Dedifferentiated amniotic fluid mesenchymal stem cell (primary cell): ENCODE measurements around the gene CUBN.

Source experiments
- DNase-seq: peaks from one replicate; pipeline ENCODE4 v3.0.0-alpha.2; 2016; ENCODE audit errors: extremely low spot score

The CUBN gene

GRCh38 chr10:17041626-17042520 is 87.7 kb downstream of the CUBN start:
- DNase-seq, result no peak

- DNase-seq, result peak; percentile 78
These were observed 91.0 kb downstream of the CUBN start for GRCh38 chr10:17038627-17039026.

- no peak for DNase-seq
These were observed 91.7 kb downstream of the CUBN start for GRCh38 chr10:17037910-17038309.

GRCh38 chr10:17035446-17035845 is 94.2 kb downstream of the CUBN start:
- DNase-seq, result no peak

GRCh38 chr10:17033529-17034260 is 95.9 kb downstream of the CUBN start:
- no peak for DNase-seq

- DNase-seq, result no peak
These were observed 97.7 kb downstream of the CUBN start for GRCh38 chr10:17031637-17032635.

DNA sequence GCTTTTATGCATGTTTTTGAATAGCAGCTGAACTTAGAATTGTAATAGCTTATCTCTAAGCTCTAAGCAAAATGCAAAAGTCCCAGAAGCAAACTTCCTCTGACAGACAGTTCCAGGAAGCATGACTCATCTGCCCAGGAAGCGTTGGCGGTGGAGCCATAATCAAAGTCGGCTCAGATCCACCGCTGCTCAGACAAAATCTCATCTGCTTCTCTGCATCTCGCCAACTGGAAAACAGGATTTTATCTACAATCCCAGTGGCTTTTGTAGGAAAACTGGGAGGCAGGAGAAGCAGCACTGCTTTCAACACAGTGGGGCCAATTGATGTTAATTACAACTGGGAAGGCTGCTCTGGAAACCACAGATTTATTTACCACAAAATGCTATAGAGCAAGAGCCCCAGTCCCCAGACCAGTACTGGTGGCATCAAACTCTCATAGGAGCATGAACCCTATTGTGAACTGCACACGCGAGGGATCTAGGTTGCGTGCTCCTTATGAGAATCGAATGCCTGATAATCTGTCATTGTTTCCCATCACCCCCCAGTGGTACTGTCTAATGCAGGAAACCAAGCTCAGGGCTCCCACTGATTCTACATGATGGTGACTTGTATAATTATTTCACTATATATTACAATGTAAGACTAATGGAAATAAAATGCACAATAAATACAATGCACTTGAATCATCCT is 99.9 kb downstream of the CUBN start:
- DNase-seq, result peak; percentile 77

DNA sequence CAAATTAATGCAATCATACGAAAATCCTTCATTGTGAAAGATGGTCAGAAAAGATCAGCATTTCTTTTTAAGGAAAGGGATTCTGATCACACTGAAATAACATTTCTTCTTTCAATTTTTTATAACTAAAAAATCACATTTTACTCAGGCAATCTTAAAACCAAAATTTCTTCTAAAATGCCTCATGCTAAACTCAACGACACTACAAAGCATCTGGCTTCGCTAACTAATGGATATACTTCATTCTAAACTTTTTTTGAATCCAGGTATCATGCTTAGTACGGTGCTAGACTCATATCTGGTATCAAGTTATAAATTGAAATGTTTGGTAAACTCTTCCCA is 100.4 kb downstream of the CUBN start:
- no peak for DNase-seq

DNA sequence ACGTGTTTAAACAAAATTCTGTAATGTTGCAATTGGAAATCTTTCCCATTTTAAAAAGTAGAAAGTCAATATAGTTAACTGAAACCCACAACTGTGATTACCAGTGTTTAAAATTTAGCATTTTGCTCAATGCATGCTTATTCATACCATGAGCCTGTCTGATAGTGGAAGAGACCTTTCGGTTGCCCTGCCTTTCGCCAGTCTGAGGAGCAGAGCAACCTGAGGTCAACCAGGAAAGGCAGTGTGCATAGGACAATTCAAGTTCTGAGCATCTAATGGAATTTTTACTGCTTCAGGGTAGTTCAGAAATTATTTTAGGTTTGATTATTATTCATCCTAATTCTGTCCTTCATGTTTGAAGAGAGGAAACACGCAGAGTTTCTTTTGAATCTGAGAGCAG is 100.8 kb downstream of the CUBN start:
- no peak for DNase-seq

DNA sequence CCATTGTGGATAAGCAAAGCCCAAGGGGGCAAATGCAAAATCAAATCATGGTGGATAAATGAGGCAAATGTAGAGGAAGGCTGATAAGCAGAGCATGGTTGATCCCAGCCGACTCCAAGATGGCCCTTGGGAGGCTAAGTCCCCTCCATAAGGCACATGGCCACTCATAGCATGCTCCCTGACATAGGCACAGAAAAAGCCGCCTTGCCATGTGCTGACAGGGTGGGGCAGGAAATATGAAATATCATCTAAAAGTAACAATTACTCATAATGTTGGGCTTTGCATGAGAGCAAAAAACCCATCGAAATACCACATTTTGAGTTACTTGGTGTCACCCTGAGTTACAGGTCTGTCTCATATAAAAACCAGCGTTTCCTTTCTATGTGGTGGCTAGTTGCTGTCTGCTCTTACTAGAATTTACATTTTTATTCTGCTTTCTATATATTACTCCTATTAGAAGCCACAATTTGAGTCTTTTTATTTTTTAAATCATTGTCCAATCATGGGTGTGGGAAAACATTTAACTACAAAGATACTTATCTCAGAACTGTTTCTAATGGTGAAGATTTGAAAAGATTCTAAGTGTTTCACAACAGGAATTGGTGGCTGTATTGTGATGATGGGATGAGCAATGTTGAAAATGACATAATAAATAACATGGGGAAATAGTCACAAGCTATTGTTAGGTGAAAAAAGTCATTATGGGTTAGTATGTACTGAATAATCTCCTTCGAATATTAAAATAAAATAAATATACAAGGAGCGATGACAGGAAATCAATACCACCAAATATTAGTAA is 102.7 kb downstream of the CUBN start:
- peak; percentile 78 for DNase-seq

DNA sequence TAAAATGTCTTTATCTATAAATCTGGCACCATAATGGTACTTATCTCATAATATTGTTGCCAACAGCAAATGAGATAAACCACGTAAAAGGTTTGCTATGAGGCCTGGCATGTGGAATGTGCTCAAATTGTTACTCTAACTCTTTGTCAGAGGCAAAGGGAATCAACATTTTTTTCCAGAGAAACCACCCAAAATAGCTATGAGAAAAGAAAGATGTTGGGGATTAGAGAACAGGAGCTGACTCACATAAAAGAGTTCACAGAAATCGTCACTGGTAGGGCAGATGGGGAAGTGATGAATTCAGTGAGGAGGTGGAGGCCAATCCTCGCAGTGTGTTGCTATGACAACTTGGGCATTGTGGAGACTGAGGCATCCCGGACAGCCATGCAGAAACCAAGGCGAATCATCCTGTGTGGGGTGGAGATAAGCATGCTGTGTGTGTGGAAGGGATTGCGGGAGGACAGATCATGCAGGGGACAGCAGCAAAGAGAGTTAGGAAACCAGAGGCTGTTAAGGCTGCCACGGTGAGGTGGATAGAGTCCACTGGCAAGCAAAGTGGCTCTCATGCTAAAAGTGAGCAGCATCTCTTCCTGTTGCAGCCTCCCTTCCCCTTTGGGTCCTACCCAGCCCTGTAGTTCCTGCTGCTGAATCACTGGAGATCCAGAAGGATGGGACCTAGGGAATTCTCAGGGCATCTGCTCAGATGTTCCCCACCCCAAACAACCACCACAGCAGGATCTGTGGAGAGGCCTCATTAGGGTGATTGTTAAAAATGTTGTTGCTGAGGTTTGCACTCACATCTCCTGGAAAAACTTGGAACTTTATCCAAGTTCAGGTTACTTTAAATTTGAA is 103.9 kb downstream of the CUBN start:
- peak; percentile 97 for DNase-seq

DNA sequence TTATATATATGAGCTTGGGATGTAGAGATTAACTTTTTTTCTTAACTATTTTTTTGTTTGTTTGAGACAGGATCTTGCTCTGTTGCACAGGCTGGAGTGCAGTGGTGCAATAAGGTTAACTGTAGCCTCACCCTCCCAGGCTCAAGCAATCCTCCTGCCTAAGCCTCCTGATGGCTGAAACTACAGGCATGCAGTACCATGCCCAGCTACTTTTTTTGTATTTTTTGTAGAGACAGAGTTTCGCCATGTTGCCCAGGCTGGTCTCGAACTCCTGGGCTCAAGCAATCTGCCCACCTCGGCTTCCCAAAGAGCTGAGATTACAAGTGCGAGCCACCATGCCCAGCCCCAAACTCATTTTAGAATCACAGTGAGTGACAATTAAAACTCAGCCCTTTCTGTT is 105.2 kb downstream of the CUBN start:
- DNase-seq, result no peak

GRCh38 chr10:17023386-17024298 is 106.0 kb downstream of the CUBN start:
- peak; percentile 98 for DNase-seq

GRCh38 chr10:17022896-17023295 is 106.7 kb downstream of the CUBN start:
- DNase-seq, result no peak

DNA sequence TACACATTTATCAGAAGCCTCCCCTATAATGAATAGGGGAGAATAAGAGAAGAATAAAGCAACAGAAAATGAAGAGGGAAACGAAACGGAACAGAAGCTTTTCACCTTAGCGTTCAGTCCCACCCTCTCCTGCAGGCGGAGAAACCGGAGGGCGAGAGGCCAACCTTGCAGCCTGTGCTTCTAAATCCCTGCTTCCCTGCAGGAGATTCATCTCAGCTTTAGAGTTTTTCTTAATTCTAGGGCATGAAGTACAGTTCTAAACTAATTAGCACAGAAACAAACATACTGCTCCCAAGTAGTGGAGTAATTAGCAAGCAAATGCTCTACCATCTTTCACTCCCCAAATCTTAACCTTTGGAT is 107.2 kb downstream of the CUBN start:
- no peak for DNase-seq

GRCh38 chr10:17021656-17022465 is 107.8 kb downstream of the CUBN start:
- DNase-seq, result no peak

GRCh38 chr10:17019696-17020095 is 109.9 kb downstream of the CUBN start:
- no peak for DNase-seq
